Measurements from ENCODE around the gene TSPAN18.

Gene TSPAN18

DNA sequence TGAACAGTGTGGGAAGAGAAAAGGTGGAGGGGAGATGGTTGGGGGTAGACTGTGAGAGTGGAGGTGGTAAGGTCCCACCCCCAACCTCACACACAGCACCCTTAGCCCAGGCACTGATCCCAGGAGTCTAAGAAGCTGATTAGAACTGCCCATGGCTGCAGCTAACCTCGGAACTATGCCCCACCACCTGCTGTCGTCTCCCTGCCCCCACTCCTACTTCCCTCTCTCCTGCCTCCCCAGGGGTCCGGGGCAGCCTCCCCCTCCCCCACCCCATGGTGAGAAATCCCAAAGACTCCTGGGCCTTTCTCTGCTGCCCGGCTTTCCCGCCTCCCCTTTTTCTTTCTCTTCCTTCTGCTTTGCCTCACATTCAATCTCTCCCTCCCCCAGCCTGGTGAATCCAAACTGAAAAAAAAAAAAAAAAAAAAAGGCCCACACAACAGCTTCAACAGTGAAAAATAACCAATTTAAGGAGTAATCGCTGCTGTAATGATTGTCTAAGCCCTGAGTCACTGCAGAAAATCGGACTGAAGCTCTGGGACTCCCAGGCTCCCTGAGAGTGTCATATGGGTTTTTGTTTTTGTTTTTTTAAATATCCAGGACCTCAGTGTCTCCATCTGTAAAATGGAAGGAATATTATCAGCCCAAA, 233.6 kb downstream of the TSPAN18 start:
- Histone ChIP-seq H3K4me1 (ENCODE audit: control insufficient read depth, low read length) (peaks cover 20% of the 10 kb centered on the region), H3K4me2 (ENCODE audit: low read length) (no peak overlapping the region)

DNA sequence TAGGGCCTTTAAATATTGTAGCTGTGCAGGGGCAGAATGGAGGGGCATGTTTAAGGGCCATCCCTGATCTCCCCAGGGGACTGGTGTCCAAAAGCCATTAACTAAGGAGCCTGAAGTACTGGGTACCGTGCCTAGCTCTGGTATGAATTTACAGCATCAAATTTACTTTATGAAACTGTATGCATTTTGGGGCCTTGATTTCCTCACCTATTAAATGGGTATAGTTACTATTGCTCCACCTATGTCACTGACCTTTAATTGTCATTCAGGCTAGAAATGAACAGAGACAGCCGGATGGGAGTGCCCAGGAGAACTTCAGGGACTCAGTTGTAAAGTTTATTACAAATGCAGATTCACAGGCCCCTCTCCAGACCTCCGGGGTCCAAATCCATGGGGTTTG, 235.7 kb downstream of the TSPAN18 start:
- Histone ChIP-seq H3K4me3 (ENCODE audit: low read length) (no peak overlapping the region), H3K27ac (ENCODE audit: low read depth, low read length) (no peak overlapping the region), H3K9me3 (ENCODE audit: control insufficient read depth, insufficient read depth, low read length) (no peaks in the 10 kb centered on the region), H3F3A (ENCODE audit: control insufficient read depth, insufficient read depth) (no peaks in the 10 kb centered on the region), H3K27me3 (ENCODE audit: control insufficient read depth, low read length) (no peaks in the 10 kb centered on the region), H3K4me2 (ENCODE audit: low read length) (no peak overlapping the region), H4K20me1 (ENCODE audit: control insufficient read depth, insufficient read depth, low read depth, low read length) (no peaks in the 10 kb centered on the region), H3K79me2 (ENCODE audit: control insufficient read depth, low read length) (no peaks in the 10 kb centered on the region), H3K36me3 (ENCODE audit: control insufficient read depth, low read length) (no peaks in the 10 kb centered on the region), H3K9me2 (replicated peaks; ENCODE audit: control insufficient read depth, low read length) (no peaks in the 10 kb centered on the region), H3K4me1 (ENCODE audit: control insufficient read depth, low read length) (peaks cover 17% of the 10 kb centered on the region)
- TF ChIP-seq, protein P1, sequence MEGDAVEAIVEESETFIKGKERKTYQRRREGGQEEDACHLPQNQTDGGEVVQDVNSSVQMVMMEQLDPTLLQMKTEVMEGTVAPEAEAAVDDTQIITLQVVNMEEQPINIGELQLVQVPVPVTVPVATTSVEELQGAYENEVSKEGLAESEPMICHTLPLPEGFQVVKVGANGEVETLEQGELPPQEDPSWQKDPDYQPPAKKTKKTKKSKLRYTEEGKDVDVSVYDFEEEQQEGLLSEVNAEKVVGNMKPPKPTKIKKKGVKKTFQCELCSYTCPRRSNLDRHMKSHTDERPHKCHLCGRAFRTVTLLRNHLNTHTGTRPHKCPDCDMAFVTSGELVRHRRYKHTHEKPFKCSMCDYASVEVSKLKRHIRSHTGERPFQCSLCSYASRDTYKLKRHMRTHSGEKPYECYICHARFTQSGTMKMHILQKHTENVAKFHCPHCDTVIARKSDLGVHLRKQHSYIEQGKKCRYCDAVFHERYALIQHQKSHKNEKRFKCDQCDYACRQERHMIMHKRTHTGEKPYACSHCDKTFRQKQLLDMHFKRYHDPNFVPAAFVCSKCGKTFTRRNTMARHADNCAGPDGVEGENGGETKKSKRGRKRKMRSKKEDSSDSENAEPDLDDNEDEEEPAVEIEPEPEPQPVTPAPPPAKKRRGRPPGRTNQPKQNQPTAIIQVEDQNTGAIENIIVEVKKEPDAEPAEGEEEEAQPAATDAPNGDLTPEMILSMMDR (IDR thresholded peaks at IDR 0.05; ENCODE audit: low read depth, low read length, poor library complexity, severe bottlenecking): no peak
- no peak for TF ChIP-seq EZH2phosphoT487 (IDR thresholded peaks at IDR 0.05; ENCODE audit: borderline replicate concordance, low read length)

More for the DNA sequence above, 233.6 kb downstream of the TSPAN18 start:
- no peak for TF ChIP-seq EZH2phosphoT487 (IDR thresholded peaks at IDR 0.05; ENCODE audit: borderline replicate concordance, low read length)
- TF ChIP-seq, protein P1 (IDR thresholded peaks at IDR 0.05; ENCODE audit: low read depth, low read length, poor library complexity, severe bottlenecking): no peak
- Histone ChIP-seq H3K9me2 (replicated peaks; ENCODE audit: control insufficient read depth, low read length) (no peaks in the 10 kb centered on the region), H3K27me3 (ENCODE audit: control insufficient read depth, low read length) (no peaks in the 10 kb centered on the region), H3K4me3 (ENCODE audit: low read length) (no peak overlapping the region), H3K27ac (ENCODE audit: low read depth, low read length) (no peak overlapping the region), H3K79me2 (ENCODE audit: control insufficient read depth, low read length) (no peaks in the 10 kb centered on the region), H3K36me3 (ENCODE audit: control insufficient read depth, low read length) (no peaks in the 10 kb centered on the region), H4K20me1 (ENCODE audit: control insufficient read depth, insufficient read depth, low read depth, low read length) (no peaks in the 10 kb centered on the region), H3F3A (ENCODE audit: control insufficient read depth, insufficient read depth) (no peaks in the 10 kb centered on the region), H3K9me3 (ENCODE audit: control insufficient read depth, insufficient read depth, low read length) (no peaks in the 10 kb centered on the region)

DNA sequence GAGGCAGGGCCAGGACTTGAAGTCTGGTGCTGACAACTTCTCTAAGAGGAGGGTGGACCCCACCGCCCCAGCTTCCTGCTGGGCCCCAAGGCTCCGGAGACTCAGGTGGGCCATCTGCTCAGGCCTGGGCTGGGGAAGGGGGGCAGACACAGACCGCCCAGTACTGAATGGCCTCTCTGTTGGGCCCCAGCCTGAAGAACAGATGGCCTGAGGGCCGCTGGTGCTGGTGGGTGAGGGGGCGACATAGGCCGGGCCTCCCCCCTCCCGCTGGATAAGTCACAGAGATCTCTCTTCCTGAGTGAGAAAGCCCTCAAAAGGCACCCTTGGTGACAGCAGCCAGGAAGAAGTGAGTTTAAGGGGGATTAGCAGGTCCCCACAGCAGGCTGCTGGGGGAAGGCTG, 236.4 kb downstream of the TSPAN18 start:
- H3K27me3 ChIP-seq (ENCODE audit: control insufficient read depth, low read length): no peaks in the 10 kb centered on the region
- H3K4me3 ChIP-seq (ENCODE audit: low read length): no peak overlapping the region
- H3K36me3 ChIP-seq (ENCODE audit: control insufficient read depth, low read length): no peaks in the 10 kb centered on the region
- H3K27ac ChIP-seq (ENCODE audit: low read depth, low read length): no peak overlapping the region
- H3K79me2 ChIP-seq (ENCODE audit: control insufficient read depth, low read length): no peaks in the 10 kb centered on the region
- TF ChIP-seq EZH2phosphoT487 (IDR thresholded peaks at IDR 0.05; ENCODE audit: borderline replicate concordance, low read length): no peak
- TF ChIP-seq, protein P1 (IDR thresholded peaks at IDR 0.05; ENCODE audit: low read depth, low read length, poor library complexity, severe bottlenecking): no peak
- no peaks in the 10 kb centered on the region for H4K20me1 ChIP-seq (ENCODE audit: control insufficient read depth, insufficient read depth, low read depth, low read length)
- H3K9me3 ChIP-seq (ENCODE audit: control insufficient read depth, insufficient read depth, low read length): no peaks in the 10 kb centered on the region
- H3K4me1 ChIP-seq (ENCODE audit: control insufficient read depth, low read length): peaks cover 12% of the 10 kb centered on the region
- no peaks in the 10 kb centered on the region for H3K9me2 ChIP-seq (replicated peaks; ENCODE audit: control insufficient read depth, low read length)
- H3K4me2 ChIP-seq (ENCODE audit: low read length): no peak overlapping the region
- no peaks in the 10 kb centered on the region for H3F3A ChIP-seq (ENCODE audit: control insufficient read depth, insufficient read depth)

Measured in DOHH2 (cell line).